G401.6 (cell line): ENCODE results near the gene TUBGCP2.
"Not testable (repeated sequence)": the region's sequence is repeated elsewhere in the genome, so short reads cannot be mapped to it uniquely, and the experiment has no call there.

Experiments used
- FAIRE-seq: peaks from 2 replicates; lab custom pipeline; 2012; peaks lifted over from hg19 to GRCh38; lab: Jason Lieb, UNC

Gene TUBGCP2

DNA sequence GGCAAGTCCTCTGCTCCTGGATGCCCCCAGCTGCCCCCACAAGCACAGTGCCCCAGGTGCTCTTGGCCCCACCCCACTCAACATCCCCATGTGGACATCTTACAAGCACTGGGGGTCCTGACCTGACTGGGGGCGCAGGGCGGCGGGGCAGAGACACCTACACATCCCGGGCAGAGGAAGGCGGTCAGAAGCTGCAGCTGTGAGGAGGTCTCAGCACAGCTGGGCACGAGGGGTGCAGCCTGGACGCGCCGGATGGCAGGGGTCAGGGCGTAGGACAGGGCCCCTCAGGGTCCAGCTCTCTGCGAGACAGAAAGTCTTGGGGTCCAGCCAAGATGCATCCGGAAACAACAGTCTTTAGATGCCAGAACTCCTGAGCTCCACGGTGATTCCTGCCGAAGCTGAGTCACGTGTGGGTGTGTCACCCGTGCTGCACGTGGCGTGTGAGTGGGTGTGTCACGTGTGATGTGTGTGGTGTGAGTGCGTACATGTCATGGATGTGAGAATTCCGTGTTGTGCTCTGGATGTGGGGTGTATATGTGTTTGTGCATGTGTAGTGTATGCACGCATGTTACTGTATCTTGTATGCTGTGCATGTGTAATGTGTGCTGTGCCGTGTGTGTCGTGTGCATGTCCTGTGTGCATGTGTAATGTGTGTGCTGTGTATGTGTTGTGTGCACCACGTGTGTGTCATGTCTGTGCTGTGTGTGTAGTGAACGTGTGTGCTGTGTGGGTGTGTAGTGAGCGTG lies 65.9 kb downstream of the TUBGCP2 start:
- FAIRE-seq, result no peak

DNA sequence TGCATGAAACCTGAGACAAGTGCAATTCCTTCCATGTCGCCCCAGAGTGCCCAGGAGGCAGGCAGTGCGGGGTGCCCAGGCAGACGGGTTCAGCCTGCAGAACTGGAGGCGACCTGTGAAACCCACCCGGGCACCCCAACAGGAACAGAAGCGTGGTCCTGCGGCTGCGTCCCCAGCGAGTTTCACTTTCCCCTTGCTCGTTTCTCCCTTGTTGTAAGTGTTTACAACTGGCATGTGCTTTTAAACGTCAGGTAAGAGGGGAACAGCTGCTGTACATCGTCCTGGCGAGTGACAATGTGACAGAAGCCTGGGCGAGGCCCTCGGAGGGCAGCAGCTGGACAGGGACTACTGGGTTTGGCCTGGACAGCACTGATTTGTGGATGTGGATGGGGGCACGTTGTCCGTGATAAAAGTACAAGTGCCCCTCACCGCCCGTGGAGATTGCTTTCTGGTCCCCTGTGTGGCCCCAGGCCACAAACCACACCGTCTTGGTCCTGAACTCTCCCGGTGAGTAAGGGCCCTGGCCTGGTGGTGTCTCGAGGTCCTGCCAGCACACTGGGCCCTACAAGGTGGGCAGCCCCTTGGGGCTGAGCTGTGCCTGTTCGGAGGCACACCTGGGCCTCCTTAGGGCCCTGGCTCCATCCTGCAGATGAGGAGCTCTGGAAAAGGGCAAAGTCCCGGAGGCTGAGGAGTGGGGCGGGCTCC lies 67.0 kb downstream of the TUBGCP2 start:
- no peak for FAIRE-seq

DNA sequence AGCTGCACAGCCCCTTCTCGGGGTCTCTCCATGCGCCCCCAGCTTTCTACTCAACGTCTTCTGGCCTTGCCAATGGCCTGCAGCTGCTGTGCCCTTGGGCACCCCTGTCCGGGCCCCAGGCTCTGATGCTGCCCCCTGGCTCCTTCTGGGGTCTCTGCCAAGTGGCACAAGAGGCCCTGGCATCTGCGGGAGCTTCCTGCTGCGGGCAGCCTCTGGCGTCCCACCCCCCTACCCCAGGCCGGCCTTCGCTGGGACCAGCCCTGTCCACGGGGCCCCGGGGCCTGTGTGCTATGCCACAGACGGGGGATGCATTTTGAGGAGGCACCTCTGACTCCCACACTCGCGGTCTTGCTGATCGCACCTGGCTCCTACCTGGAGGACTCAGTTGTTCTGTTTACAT lies 68.7 kb downstream of the TUBGCP2 start:
- no peak for FAIRE-seq

DNA sequence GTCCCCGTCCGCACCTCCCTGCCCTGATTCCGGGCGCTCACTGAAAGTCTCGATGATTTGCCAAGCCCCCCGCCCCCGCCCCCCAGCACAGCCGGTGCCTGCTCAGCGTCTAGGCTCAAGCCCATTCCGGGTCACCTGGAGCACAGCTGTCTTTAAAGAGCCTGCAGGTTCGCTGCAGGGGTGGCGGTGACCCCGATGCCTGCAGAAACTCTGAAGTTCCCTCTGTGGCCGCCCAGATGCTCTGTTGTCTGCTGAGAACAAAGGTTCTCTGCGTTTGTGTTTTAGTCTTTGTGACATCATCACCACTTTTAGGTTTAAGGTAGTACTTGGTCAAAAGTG lies 70.2 kb downstream of the TUBGCP2 start:
- FAIRE-seq, result no peak

DNA sequence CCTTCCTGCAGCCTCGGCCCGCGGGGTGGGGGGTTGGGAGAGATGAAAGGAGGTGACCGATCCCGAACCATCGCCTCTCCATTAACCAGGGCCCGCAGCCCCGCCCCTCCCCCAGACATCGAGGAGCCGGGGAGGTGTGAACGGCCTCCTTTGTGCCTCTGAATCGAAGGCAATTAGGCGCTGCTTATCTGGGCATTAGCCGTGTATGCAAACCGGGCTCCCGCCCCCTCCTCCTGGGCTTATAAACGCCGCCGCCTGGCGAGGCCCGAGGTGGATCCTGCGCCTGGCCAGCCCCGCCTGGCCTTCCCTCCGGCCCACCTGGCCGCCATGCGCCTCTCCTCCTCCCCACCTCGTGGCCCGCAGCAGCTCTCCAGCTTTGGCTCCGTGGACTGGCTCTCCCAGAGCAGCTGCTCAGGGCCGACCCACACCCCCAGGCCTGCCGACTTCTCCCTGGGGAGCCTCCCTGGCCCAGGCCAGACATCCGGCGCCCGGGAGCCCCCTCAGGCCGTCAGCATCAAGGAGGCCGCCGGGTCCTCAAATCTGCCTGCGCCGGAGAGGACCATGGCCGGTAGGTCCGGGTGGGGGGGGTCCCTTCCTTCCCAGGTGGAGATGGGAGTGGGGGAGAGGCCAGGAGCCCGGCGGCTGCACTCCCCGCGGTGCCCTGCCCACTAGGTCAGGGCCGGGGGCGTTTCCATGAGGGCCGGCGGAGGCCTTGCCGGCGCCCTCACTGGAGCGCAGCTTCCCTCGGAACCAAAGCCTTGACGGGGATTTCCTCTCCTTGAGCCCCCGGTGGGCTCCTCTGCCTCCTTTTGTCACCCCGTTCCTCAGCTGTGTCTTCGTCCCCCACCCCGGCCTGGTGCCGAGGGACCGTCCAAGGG lies 70.8 kb downstream of the TUBGCP2 start, which contains the start of gene VENTX:
Gene VENTX, plus strand, starts transcription at position 268 of the 878 bp plus-strand sequence. Its CDS starts 60 bp downstream, at position 328.
- FAIRE-seq, result no peak

DNA sequence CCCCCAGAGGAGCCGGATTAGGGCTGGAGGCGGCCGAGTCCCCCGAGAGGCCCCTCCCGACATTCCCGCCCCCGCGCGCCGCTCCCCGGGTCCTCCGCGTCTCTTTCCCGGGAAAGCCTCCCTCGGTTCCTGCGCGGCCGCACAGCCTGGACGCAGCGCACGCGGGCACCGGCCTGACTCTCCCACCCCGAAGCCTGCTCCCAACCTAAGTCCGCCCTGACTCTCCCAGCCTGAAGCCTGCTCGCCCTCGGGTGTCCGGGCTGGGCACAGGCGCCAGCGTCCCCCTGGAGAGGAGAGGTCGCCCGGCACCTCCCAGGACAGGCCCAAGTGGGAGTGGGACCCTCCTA lies 71.5 kb downstream of the TUBGCP2 start:
- no peak for FAIRE-seq

DNA sequence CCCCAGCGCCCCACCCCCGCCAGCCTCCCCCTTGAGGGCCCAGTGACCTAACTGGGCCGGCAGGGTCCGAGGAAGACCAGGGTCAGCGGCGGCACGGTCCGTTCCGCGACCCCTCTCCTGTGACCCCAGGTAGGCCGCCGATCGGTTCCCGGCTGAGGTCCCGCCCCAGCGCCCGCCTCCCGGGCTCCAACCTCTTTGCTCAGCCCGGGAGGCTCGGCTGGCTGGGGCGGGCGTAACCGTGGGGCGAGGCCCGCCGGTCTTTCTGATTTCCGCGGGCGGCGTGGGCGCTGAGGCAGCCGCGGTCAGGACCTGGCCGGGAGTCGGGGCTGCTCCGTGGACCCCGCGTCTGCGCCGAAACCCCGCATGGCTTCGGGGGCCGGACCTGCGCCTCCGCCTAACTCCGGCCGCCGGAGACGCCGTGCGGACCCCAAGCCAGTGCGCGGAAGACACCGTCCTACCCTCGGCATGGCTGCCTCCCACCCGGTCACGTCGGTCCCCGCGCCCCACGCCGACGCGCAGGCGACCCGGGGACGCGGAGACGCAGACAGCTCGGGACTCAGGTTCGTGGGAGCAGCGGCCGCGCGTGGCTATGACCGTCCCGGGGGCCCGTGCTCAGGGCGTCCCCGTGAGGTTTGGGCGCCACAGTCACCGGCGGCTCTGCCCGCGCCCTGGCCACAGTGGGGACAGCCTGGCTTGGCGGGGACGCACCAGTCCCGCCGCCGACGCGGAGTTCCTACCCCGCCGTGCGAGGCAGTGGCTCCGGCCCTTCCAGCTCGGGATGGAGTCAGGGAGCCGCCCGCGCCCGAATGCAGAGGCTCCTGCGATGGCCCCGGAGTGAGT lies 72.1 kb downstream of the TUBGCP2 start:
- no peak for FAIRE-seq

DNA sequence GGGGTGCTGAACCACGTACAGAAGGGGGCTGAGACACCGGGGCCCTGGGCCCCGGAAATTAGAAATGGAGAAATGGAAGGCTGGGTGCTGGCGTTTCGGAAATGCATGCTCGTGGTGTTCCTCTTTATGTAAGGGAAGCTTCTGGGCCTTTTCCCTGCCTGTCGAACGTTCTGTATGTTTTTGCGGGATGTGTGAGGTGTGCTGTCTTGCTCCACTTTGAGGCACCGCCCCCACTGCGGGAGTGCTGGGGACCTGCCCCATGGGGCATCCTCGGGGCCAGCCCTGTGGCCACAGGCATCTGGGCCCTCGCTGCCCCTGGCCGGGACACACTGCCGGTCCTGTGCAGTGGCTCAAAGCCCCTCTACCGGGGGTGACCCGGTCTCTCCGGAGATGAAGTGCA lies 72.7 kb downstream of the TUBGCP2 start:
- no peak for FAIRE-seq

DNA sequence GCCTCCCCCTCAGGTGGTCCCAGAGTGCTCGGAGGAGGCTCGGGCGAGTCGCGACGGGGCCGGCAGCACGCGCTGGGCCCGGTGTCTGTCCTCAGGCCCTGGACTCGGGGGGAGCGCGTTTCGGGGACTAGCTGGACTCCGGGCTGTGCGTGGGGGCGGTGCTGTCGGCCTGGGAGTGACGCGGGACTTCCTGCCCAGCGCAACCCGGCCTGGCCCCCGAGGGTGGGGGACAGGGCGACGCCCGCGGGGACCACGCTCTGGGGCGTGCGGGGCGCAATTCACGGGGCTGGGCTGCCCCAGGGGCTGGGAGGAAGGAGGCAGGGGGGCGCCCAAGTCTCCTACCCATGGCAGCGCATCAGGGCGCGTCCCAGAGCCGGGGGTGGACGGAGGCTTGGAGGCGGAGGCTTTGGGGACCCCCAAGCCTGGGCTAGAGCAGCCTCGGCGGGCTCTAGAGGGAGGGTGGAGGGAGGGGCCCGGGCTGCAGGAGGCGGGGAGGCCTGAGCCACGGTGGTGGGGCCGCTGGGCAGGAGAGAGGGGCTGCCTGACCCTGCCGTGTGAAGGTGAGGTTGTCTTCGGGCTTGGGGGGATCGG lies 73.3 kb downstream of the TUBGCP2 start:
- FAIRE-seq, result no peak

DNA sequence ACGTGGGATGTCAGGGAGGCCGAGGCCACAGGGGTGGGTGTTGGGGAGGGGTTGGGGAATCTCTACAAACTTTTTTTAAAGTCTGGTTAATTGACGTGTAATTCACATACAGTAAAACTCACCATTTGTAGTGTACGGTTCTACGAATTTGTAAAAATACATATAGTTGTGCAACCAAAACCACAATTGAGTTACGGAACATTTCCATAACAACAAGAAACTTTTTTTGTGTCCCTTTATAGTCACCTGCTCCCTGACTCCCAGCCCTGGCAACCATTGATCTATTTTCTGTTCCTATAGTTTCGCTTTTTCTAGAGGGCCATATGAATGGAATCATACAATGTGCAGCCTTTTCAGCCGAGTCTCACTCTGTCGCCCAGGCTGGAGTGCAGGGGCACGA lies 73.9 kb downstream of the TUBGCP2 start:
- FAIRE-seq, result not testable (repeated sequence)

DNA sequence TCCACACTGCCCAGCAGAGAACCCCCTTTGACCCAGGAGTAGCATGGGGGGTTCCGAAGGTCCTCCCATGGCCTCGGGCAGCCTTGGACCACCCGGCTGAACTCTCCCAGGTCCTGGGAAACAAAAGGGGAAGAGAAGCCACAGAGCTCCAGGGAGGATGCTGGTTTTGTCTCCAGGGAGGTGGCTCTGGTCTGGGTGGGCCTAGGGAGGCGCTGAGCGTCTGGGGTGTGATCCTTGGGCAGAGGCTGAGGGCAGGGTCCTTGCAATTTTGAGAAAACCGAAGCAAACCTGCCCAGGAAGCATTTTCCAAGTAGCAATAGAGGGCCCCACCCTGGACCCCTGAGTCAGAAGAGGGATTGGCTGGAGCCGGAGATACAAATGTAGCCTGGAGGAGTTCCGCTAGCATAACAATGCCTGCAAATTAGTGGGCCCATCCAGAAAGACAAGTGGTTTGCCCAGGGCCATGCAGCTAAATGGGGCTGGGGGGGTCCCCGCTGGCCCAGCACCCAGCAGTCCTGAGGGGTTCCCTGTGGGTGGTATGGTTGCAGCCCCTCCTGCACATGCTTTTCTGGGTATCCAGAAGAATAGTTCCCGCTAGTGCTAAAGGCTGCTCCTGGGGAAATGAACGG lies 76.6 kb downstream of the TUBGCP2 start:
- no peak for FAIRE-seq

DNA sequence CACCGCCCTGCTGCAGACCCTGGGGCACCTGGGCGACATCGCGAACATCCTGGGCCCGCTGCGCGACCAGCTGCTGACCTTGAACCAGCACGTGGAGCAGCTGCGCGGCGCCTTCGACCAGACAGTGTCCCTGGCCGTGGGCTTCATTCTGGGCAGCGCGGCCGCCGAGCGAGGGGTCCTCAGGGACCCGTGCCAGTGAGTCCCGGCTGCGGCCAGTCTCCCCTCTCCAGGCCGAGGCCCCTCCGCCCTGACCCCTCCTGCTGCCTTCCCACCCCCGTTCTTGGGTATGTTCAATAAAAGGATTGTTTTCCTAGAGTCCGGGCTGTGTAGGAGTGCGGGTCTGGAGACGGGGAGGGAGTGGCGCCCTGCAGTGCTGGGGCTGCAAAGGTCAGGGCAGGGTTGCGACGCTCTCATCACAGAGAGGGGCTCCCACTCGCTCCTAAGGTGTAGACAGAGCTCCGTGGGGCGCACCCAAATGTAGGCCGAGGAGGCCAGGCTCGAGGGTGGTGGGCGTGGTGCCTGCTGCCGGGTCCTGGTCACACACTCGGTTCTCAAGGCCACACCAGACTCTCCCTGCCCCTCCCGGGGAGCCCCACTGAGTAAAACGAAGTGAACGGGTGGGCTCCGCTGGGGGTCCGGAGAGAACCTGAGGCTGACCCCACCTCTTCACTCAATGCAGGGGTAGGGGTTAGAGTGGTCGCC lies 77.3 kb downstream of the TUBGCP2 start:
- FAIRE-seq, result no peak

DNA sequence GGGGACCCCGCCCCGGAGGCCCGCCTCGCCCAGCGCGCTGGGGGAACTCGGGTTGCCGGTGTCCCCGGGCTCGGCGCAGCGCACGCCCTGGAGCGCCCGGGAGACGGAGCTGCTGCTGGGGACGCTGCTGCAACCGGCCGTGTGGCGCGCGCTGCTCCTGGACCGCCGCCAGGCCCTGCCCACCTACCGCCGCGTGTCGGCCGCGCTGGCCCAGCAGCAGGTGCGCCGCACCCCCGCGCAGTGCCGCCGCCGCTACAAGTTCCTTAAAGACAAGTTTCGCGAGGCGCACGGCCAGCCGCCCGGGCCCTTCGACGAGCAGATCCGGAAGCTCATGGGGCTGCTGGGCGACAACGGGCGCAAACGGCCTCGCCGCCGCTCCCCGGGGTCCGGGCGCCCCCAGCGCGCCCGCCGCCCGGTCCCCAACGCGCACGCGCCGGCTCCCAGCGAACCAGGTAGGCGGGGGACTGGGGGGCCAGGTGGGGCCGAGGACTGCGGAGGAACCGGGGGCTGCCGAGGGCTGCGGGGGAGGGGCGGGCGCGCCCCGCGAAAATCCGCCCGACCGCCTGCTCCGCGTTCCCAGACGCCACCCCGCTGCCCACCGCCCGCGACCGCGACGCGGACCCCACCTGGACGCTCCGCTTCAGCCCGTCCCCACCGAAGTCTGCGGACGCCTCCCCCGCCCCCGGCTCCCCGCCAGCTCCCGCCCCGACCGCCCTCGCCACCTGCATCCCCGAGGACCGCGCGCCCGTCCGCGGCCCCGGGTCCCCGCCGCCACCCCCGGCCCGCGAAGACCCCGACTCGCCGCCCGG lies 78.1 kb downstream of the TUBGCP2 start:
- FAIRE-seq, result no peak

DNA sequence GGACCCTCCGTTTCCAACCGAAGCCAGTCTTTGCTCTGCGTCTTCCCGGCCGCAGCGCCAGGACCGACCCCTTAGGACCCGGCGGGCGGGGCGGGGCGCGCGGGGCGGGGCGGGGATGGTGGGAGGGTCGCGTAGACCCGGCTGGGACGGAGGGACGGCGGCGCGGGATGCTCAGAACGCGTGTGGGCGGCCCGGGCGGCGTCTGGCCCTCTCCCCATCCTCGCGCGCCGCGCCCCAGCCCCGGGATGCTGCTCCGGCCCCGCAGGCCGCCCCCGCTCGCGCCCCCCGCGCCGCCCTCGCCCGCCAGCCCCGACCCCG lies 78.7 kb downstream of the TUBGCP2 start, which contains the start of gene UTF1:
Gene UTF1, plus strand, starts transcription at position 174 of the 318 bp plus-strand sequence. Its CDS starts 72 bp downstream, at position 246.
- no peak for FAIRE-seq

DNA sequence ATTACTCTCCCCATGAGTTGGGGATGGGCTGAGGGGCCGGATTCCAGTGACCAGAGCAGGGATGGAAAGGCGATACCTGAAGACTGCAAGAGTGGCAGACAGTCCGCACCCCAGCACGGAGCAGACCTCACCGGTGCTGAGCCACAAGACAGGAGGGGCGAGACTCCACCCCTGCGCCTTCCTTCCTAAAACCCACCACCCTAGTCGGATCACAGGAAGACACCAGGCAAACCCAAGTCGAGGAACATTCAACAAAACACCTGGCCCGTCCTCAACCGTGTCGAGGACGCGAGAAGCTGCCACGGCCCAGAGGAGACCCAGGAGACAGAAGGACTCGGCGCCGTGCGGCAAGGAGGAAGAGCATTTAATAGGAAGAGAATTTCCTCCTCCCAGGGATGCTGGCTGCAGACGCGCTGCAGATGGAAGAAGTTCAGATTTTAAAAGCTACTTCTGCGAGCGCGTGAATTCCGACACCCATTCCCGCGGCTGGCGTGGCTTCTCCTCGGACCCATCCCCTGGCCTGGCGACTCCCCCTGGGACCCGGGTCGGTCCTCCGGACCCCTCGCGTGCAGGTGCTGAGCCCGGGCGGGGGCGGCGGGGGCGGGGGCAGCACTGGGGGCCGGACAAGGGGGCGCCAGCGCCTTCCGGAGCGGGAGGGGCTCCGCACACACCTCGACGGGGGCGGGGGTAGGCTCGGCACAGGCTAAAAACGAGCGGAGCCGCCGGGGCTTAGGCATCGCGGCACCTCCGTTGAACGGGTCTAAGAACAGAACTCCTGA lies 79.2 kb downstream of the TUBGCP2 start:
- no peak for FAIRE-seq
